Loucy (cell line): ENCODE measurements around the gene CDH8.

Experiments
- CTCF ChIP-seq: fragments of 200-600 bp; sonication (generic); conservative IDR thresholded peaks from 2 replicates; pipeline ENCODE4 v1.5.1; 2014; ENCODE audit warnings: mild to moderate bottlenecking, antibody characterized with exemption, low read length
- EZH2phosphoT487 ChIP-seq: fragments of 200-600 bp; IDR thresholded peaks from 2 replicates; pipeline ENCODE4 v1.6.1; 2018; ENCODE audit warnings: antibody characterized with exemption, mild to moderate bottlenecking, moderate library complexity, borderline replicate concordance

- no peak for TF ChIP-seq CTCF
- no peak for TF ChIP-seq EZH2phosphoT487
These were observed 224.0 kb downstream of the CDH8 start for GRCh38 chr16:61812251-61812650.
